ENCODE data around the gene ICOS.

DNA sequence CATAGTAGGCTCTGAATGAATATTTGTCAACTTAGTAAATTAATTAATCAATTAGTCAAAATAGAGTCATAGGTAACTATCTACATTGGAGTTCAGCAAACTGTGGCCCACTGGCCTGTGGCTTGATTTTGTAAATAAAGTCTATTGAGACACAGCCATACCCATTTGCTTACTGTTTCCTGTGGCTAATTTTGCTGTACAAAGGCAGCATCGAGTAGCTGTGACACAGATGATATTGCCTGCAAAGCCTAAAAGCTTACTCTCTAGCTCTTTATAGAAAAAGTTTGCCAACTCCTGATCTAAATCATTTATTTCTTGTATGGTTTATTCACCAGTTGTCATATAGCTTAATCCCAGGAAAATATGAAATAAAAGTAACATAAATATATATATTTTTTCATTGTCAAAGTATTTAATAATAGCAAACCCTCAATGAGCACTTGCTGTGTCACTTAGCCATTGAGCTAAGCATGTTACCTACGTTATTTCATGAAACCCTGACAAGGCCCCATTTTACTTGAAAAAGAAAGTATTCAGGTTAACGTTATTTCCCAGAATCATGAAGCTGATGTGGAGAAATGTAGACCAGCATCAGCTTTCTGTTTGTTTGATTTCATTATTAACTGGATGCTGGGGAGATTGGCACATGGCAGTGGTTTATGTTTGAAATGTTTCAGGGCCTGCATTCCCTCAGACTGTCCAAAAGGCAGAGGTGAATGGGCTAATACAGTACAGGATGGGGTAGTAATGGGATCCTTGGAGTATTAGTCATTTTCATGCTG is 69.6 kb downstream of the ICOS start:
- TF ChIP-seq, protein P1, sequence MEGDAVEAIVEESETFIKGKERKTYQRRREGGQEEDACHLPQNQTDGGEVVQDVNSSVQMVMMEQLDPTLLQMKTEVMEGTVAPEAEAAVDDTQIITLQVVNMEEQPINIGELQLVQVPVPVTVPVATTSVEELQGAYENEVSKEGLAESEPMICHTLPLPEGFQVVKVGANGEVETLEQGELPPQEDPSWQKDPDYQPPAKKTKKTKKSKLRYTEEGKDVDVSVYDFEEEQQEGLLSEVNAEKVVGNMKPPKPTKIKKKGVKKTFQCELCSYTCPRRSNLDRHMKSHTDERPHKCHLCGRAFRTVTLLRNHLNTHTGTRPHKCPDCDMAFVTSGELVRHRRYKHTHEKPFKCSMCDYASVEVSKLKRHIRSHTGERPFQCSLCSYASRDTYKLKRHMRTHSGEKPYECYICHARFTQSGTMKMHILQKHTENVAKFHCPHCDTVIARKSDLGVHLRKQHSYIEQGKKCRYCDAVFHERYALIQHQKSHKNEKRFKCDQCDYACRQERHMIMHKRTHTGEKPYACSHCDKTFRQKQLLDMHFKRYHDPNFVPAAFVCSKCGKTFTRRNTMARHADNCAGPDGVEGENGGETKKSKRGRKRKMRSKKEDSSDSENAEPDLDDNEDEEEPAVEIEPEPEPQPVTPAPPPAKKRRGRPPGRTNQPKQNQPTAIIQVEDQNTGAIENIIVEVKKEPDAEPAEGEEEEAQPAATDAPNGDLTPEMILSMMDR (IDR thresholded peaks at IDR 0.05; ENCODE audit: extremely low read depth in 1 of 2, insufficient read depth in 1 of 2, low read depth in 1 of 2, low read length in 2 of 2), result no peak
- TF ChIP-seq POLR2A (IDR thresholded peaks at IDR 0.05; ENCODE audit: low read depth, low read length) (no peak), MYC (IDR thresholded peaks at IDR 0.05; ENCODE audit: low read depth, low read length) (no peak), EZH2 (IDR thresholded peaks at IDR 0.05; ENCODE audit: borderline replicate concordance, low read depth, low read length, severe bottlenecking) (no peak), MAX (IDR thresholded peaks at IDR 0.05; ENCODE audit: insufficient read depth, insufficient read length) (no peak), FOS (IDR thresholded peaks at IDR 0.05; ENCODE audit: borderline replicate concordance, insufficient read depth, low read length) (no peak), POLR2AphosphoS5 (IDR thresholded peaks at IDR 0.05; ENCODE audit: insufficient read depth, low read depth, low read length) (no peak)
